SU-DHL-6 (cell line): ENCODE results near the gene RPS6KA5.

ENCODE experiments used
- H2AFZ ChIP-seq: fragments of 200-600 bp; sonication (generic); 2 replicates; pipeline ENCODE4 v1.6.1; 2014; ENCODE audit warnings: low read depth, mild to moderate bottlenecking, moderate library complexity, mixed read lengths, antibody characterized with exemption, low read length; ENCODE audit not compliant: severe bottlenecking
- H3F3A ChIP-seq: fragments of 200-600 bp; shearing (Covaris generic); 2 replicates; pipeline ENCODE4 v1.6.0; 2016; ENCODE audit warnings: antibody characterized with exemption, mild to moderate bottlenecking; ENCODE audit not compliant: insufficient read depth
- H3K27ac ChIP-seq: fragments of 200-600 bp; sonication (generic); 2 replicates; pipeline ENCODE4 v1.5.1; 2016; ENCODE audit warnings: low read depth, mild to moderate bottlenecking, low read length, moderate library complexity, mixed read lengths
- H3K27me3 ChIP-seq: fragments of 200-600 bp; sonication (generic), shearing (Covaris generic); 2 replicates; pipeline ENCODE4 v1.6.0; 2014; ENCODE audit warnings: mild to moderate bottlenecking, low read length
- H3K36me3 ChIP-seq: fragments of 200-600 bp; sonication (generic); 2 replicates; pipeline ENCODE4 v1.6.1; 2014; ENCODE audit warnings: mild to moderate bottlenecking, low read length, mixed read lengths
- H3K4me2 ChIP-seq: fragments of 300-600, 200-600 bp; shearing (Covaris generic), sonication (generic); 2 replicates; pipeline ENCODE4 v1.6.0; 2014; ENCODE audit warnings: low read length, low read depth, mild to moderate bottlenecking; ENCODE audit not compliant: poor library complexity, severe bottlenecking
- H3K4me3 ChIP-seq: fragments of 200-600 bp; sonication (generic); 2 replicates; pipeline ENCODE4 v1.5.1; 2014; ENCODE audit warnings: antibody characterized with exemption, low read length, mild to moderate bottlenecking, mixed read lengths; ENCODE audit not compliant: insufficient read depth, poor library complexity, severe bottlenecking
- H3K79me2 ChIP-seq: fragments of 200-600 bp; sonication (generic); 2 replicates; pipeline ENCODE4 v1.6.1; 2014; ENCODE audit warnings: mild to moderate bottlenecking, low read length, moderate library complexity; ENCODE audit not compliant: insufficient read depth
- H3K9ac ChIP-seq: fragments of 200-600 bp; sonication (generic); 2 replicates; pipeline ENCODE4 v1.7.0; 2014; ENCODE audit warnings: mild to moderate bottlenecking, low read length
- H3K9me2 ChIP-seq: fragments of 200-600 bp; sonication (generic); replicated peaks from 2 replicates; pipeline ENCODE4 v1.6.1; 2014; ENCODE audit warnings: low read length; ENCODE audit not compliant: insufficient read depth
- H3K9me3 ChIP-seq: fragments of 200-600 bp; sonication (generic); 2 replicates; pipeline ENCODE4 v1.6.1; 2014; ENCODE audit warnings: low read length, mixed read lengths; ENCODE audit not compliant: insufficient read depth
- H4K20me1 ChIP-seq: fragments of 200-600 bp; sonication (generic); 2 replicates; pipeline ENCODE4 v1.6.1; 2014; ENCODE audit warnings: low read depth, mild to moderate bottlenecking, antibody characterized with exemption, low read length, moderate library complexity, mixed read lengths
- EZH2phosphoT487 ChIP-seq: fragments of 200-600 bp; sonication (generic), shearing (Covaris generic); conservative IDR thresholded peaks from 2 replicates; pipeline ENCODE4 v1.6.1; 2018; ENCODE audit warnings: mild to moderate bottlenecking, antibody characterized with exemption, low read length, moderate library complexity, mixed read lengths
- TF ChIP-seq, protein P1 (sequence below): fragments of 200-600 bp; sonication (generic); IDR thresholded peaks from one replicate; pipeline ENCODE4 v1.5.1; 2017; ENCODE audit warnings: antibody characterized with exemption, mild to moderate bottlenecking, low read length, moderate library complexity; ENCODE audit not compliant: insufficient read depth, poor library complexity, severe bottlenecking

RPS6KA5 gene

GRCh38 chr14:91082282-91082681 lies 21.8 kb upstream of the RPS6KA5 start:
- Histone ChIP-seq H3K79me2 (no peaks in the 10 kb centered on the region), H3K4me2 (no peak overlapping the region), H4K20me1 (no peaks in the 10 kb centered on the region), H3K4me3 (no peak overlapping the region), H3K36me3 (no peaks in the 10 kb centered on the region), H3K27me3 (no peaks in the 10 kb centered on the region), H3K9me2 (no peaks in the 10 kb centered on the region), H3K27ac (no peak overlapping the region), H2AFZ (no peak overlapping the region), H3K9me3 (no peaks in the 10 kb centered on the region), H3F3A (no peaks in the 10 kb centered on the region), H3K9ac (no peak overlapping the region)
- TF ChIP-seq, protein P1, sequence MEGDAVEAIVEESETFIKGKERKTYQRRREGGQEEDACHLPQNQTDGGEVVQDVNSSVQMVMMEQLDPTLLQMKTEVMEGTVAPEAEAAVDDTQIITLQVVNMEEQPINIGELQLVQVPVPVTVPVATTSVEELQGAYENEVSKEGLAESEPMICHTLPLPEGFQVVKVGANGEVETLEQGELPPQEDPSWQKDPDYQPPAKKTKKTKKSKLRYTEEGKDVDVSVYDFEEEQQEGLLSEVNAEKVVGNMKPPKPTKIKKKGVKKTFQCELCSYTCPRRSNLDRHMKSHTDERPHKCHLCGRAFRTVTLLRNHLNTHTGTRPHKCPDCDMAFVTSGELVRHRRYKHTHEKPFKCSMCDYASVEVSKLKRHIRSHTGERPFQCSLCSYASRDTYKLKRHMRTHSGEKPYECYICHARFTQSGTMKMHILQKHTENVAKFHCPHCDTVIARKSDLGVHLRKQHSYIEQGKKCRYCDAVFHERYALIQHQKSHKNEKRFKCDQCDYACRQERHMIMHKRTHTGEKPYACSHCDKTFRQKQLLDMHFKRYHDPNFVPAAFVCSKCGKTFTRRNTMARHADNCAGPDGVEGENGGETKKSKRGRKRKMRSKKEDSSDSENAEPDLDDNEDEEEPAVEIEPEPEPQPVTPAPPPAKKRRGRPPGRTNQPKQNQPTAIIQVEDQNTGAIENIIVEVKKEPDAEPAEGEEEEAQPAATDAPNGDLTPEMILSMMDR = no peak
- TF ChIP-seq EZH2phosphoT487 = no peak

DNA sequence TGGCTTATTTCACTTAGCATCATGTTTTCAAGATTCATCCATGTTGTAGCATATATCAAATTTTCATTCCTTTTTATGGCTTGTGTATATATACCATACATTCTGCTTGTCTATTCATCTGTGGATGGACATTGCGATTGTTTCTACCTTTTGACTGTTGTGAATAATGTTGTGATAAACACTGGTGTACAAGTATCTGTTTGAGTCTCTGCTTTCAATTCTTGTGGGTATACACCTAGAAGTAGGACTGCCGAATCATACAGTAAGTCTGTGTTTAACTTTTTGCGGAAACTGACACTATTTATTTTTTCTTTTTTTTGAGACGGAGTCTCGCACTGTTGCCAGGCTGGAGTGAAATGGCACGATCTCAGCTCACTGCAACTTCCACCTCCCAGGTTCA lies 19.6 kb upstream of the RPS6KA5 start:
- Histone ChIP-seq H4K20me1 (no peaks in the 10 kb centered on the region), H3K9me3 (no peaks in the 10 kb centered on the region), H3K27me3 (no peaks in the 10 kb centered on the region), H3K9me2 (no peaks in the 10 kb centered on the region), H3F3A (no peaks in the 10 kb centered on the region), H3K4me2 (no peak overlapping the region), H3K9ac (no peak overlapping the region), H2AFZ (no peak overlapping the region), H3K4me3 (no peak overlapping the region), H3K36me3 (no peaks in the 10 kb centered on the region), H3K79me2 (no peaks in the 10 kb centered on the region), H3K27ac (no peak overlapping the region)
- no peak for TF ChIP-seq EZH2phosphoT487
- TF ChIP-seq, protein P1 = no peak

DNA sequence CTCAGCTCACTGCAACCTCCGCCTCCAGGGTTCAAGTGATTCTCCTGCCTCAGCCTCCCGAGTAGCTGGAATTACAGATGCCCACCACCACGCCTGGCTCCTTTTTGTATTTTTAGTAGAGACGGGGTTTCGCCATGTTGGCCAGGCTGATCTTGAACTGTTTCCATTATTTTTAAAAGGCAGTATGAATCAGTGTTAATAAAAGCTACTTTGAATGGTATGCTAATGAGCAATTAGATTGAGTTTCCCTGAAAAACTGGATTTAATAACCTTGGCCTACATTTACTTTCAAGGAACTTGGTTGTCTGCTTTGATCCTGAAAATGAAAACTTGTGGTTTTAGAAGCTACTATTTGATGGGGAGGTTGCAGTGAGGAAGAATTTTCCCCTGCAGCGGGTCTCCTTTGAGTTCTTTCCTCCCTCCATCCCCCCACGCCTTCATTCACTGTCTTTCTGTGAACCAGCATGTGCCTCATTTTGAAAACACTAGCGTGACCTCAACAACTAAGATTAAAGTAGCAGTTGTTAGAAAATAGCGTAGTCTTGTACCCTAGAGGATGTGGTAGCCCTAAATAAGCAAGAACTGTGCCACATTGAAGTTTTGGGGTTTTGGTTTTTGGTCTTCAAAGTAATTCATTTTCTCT lies 17.8 kb upstream of the RPS6KA5 start:
- Histone ChIP-seq H3F3A (no peaks in the 10 kb centered on the region), H4K20me1 (no peaks in the 10 kb centered on the region), H2AFZ (no peak overlapping the region), H3K4me2 (no peak overlapping the region), H3K27me3 (no peaks in the 10 kb centered on the region), H3K4me3 (no peak overlapping the region), H3K27ac (no peak overlapping the region), H3K36me3 (no peaks in the 10 kb centered on the region), H3K9me3 (no peaks in the 10 kb centered on the region), H3K9ac (no peak overlapping the region), H3K79me2 (no peaks in the 10 kb centered on the region), H3K9me2 (no peaks in the 10 kb centered on the region)
- no peak for TF ChIP-seq EZH2phosphoT487
- TF ChIP-seq, protein P1 = no peak
